ENCODE results near the gene TPD52L2.

The TPD52L2 gene

DNA sequence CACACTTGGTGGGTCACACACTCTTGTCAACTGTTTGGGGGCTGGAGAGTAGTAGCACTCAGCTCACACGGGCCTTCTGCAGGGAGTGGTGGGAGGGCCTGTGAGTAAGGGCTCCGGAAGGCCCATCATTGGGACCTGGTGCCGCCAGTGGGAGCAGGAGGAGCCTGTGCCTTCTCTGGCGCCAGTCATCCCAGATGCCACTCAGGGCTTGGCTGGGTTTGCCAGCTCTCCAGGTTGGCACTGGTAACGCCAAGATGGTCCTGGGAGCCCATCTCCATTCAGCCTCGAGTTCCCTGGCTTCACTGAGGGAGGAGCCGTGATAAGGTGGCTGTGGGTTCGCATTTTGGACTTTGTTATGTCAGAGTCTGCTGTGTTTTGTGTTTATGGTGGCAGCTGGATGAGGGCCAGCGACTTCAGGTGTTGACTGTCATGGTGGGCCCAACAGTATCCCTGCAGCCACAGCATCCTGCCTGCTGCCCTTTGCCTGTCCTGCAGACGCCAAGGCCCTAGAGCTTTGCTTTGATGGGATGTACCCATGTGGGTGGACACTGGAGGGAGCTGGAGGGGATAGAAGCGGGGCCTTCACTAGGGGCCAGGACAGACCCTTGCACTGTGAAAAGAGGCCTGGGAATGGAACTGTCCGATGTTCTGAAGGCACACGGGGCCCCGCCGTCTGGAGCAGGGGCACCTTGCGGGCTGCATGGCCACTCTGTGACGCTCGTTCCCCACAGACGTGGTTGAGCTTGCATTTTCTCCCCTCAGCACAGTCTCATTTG, 16.6 kb downstream of the TPD52L2 start:
- no peak for DNase-seq

DNA sequence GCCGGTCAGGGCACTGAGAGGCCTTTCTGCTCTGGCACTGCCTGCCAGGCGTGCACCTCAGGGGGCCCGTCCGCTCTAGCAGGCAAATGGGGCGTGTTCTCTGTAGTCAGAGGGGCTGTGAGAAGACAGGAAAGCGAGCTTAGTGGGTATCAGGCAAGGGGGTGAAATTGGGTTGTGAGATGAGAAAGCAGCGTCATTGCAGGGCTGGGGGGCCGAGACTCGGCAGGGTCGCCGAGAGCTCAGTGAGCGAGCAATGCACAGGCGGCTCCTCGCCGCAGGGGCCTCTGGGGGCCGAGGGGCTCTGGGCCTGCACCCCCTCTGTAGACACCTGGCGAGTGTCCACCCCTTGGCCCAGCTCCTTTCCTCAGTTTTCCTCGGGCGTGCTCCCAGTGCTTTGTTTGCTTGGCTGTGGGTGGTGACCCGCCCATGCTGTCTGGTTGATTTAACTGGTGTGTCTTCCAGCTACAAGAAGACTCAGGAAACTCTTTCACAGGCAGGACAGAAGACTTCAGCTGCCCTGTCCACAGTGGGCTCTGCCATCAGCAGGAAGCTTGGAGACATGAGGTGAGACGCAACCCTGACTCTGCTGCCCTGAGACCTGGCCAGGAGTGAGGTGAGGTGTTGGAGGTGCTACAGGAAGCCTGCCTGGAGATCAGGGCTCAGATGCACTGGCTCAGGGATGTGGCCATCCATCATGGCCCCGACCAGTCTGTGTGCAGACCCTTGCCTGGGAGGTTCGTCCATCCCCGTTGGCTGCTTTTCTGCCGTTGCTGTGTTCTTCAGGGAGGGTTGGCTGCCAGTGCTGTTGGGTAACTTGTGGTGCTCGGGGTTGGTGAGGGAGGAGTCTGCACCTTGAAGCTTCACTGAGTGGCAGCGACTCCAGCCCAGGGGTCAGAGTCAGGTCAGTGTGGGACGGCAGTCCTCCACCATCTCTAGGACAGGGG, 17.5 kb downstream of the TPD52L2 start:
- DNase-seq, result no peak

GRCh38 chr20:63883201-63883593, 18.1 kb downstream of the TPD52L2 start:
- DNase-seq, result no peak

DNA sequence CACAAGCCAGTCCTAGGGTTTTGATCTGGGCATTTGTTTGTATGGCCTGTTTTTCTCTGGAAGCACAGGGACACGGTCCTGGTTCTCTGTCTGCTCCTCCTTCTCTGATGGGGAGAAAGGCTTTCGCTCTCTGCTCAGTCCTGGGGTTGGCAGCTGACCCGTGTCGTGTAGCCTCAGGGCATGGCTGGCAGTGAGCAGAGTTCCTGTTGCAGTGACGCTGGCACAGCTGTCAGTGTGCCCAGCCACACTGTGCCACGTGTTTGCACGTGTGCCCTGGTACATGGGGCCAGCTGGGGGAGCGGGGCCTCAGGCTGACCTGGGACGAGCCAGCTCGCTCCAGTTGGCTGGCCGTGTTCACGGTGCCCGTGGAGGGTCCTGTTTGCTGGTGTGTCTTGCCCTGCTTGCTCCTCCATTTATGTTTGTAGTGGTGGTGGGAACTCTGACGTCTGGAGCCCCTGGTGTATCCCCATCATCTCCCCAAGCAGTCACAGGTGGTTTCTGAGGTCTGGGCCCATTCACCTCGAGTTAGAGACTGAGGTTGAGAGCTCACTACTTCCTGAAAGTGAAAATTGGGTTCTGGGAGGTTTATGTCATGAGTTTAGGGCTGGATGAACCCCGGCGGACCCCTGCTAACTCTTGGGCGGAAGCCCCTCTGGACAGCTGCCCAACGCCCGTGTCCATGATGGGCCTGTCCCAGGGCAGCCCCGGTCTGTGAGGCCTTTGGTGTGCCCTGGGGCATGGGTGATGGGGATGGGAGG, 19.6 kb downstream of the TPD52L2 start:
- no peak for DNase-seq

- no peak for DNase-seq
Measured at GRCh38 chr20:63885264-63886053, 20.4 kb downstream of the TPD52L2 start.

DNA sequence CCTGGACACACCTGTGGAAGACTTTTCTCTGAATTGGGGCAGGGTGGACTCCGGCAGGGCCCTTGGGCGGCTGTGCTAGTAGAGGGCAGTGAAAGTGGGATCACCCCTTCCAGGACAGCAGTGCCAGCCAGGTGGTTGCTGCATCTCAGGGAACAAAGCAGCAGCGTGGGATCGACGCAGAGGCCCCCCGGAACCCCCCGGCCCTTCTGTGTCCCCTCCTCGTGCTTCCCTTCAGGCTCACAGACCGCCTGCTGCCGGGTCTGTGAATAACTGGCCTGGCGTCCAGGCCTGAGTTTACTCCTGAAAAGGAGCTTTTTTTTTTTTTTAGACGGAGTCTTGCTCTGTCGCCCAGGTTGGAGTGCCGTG, 21.0 kb downstream of the TPD52L2 start:
- no peak for DNase-seq

- DNase-seq, result no peak
Measured at GRCh38 chr20:63886921-63887320, 21.9 kb downstream of the TPD52L2 start.

DNA sequence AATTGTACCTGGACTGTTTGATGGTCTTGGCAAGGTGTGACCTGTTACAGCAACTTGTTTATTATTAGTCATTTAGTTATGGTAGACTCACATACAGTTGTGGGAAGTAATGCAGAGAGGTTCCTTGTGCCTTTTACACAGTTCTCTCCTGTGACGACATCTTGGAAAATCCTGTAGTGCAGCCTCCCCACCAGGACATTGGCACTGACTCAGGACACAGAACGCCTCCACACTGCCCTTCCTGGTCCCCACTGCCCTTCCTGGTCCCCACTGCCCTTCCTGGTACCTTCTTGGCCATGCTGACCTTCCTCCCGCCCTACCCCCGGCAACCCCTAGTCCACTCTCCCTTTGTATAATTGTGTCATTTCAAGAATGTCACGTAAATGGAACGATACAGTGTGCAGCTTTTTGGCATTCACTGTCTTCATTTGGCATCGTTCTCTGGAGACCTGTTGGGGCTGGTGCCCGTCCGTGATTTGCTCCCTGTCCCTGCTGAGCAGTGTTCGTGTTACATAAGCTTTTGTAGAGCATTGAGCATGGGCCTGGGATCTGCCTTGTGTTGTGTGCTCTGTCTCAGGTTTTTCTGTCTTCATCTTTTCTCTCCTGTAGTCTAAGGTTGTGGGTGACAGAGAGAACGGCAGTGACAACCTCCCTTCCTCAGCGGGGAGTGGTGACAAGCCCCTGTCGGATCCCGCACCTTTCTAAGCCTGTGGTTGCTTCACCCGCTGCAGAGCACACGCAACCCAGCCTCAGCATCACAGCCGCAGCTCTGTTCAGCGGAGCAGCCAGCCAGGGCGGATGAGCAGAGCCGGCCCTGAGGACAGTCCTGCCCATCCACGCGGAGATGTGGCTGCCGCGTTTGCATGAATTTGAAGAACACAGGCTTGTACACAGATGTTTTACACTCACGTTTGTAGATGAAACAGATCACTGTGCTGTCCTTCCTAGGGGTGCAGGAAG, 24.5 kb downstream of the TPD52L2 start:
- DNase-seq, result no peak

- no peak for DNase-seq
Measured at GRCh38 chr20:63890201-63890576, 25.1 kb downstream of the TPD52L2 start.

GRCh38 chr20:63890616-63891015, 25.5 kb downstream of the TPD52L2 start:
- DNase-seq, result no peak

GRCh38 chr20:63891061-63892002, 26.3 kb downstream of the TPD52L2 start:
- no peak for DNase-seq

- no peak for DNase-seq
Measured at GRCh38 chr20:63892402-63892801, 27.3 kb downstream of the TPD52L2 start.

- no peak for DNase-seq
Measured at GRCh38 chr20:63893999-63894357, 28.9 kb downstream of the TPD52L2 start.

GRCh38 chr20:63894358-63895201, 29.5 kb downstream of the TPD52L2 start, which contains the start of gene DNAJC5:
Gene DNAJC5 (plus strand): TSS chr20:63895126. CDS start chr20:63928346, 33,220 bp downstream.
- peak; percentile 58 for DNase-seq

DNA sequence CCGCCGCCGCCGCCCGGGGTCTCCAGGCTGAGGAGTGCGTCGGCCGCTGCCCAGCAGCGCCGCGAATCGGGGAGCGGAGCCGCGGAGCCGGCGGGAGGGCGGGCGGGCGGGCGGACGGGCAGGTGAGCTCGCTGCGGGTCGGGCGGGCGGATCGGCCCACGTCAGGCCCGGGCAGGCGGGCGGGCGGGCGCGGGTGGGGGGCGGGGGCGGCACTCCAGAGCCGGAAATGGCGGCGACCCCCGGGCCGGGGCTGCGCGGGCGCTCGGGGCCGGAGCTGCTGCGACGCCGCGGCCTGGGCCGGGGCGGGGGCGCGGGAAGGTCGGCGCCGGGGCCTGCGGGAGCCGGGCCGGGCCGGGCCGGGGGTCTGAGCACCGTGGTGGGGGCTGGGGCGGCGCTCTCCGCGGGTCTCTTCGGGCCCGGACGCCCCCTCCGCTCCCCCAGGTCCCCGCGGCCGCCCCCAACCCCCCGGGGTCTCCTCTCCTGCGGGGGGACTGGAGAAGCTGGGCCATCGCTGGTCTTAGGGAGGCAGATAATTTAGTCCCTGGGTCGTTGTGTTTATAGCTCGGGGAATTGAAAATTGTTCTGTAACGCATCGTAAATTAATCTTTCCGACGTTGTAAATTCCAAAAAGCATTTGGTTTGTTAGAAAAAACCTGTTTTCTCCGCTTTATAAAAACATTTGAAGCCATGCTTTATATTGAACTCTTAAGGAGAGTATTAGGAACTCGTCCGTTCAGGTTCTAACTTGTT, 30.3 kb downstream of the TPD52L2 start:
- no peak for DNase-seq

GRCh38 chr20:63895952-63896263, 30.8 kb downstream of the TPD52L2 start:
- DNase-seq, result no peak

DNA sequence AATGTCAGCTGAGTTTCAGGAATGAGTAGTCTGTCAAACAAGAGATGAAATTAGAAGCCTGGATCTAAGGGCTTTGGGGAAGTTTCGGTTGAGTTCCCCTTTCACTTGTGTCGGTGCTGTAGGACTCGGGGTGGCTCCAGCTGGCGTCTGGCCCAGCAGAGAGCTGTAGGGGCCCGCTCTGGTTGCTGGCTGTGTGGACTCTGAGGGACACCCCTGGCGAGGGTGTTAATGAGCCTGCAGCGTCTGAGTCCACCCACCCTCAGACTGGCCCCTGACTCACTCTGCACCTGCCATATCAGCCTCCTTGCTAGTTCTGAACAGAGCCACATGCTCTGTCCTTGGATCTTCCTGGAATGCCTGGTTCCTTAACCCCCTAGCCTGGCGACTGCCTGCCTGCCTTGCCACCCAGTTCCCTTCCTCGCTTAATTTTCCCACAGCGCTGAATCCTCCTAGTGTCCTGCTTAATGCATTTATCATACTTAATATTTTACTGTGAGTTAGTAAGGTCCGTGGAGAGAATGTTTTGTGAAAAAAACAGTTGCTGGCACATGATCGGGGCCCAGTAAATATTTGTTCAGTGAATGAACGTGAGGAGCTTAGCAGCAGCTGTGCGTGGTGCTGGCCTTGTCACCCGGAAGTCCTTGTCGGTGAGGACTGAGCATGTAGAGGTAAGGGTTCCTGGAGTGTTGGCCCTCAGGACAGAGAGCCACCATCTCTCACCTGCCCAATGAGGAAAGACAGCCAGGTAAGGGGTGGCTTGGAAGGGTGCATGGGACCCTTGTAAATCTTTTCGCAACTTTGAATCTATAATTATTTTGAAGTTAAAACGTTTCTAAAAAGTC, 31.4 kb downstream of the TPD52L2 start:
- DNase-seq, result peak; percentile 26

All from NCI-H748 treated with DMSO at 0.1 percent for 48 hours (cell line).